RWPE2 (cell line): ENCODE results near the gene ITGAD.
"Not testable (repeated sequence)": the region's sequence is repeated elsewhere in the genome, so short reads cannot be mapped to it uniquely, and the experiment has no call there.

ENCODE experiments used
- ATAC-seq: fragments of 200-7000 bp; cut with Tn5 transposase; 3 replicates; pipeline ENCODE4 v1.9.1; 2021; ENCODE audit warnings: low read depth
- DNase-seq: peaks from one replicate; pipeline ENCODE4 v3.0.0-alpha.2; 2020; ENCODE audit warnings: low spot score
- H3K27ac ChIP-seq: fragments of 450-650 bp; 2 replicates; pipeline ENCODE4 v1.5.1; 2017; ENCODE audit warnings: mild to moderate bottlenecking; ENCODE audit not compliant: poor library complexity, severe bottlenecking
- H3K27me3 ChIP-seq: fragments of 250-450 bp; sonication (Bioruptor Pico); 2 replicates; pipeline ENCODE4 v1.5.1; 2021; ENCODE audit warnings: mild to moderate bottlenecking, moderate library complexity; ENCODE audit not compliant: insufficient read depth, poor library complexity, severe bottlenecking
- H3K36me3 ChIP-seq: fragments of 250-450 bp; sonication (Bioruptor Pico); 2 replicates; pipeline ENCODE4 v1.5.1; 2020; ENCODE audit warnings: low read depth, mild to moderate bottlenecking, moderate library complexity
- H3K4me1 ChIP-seq: fragments of 250-450 bp; sonication (Bioruptor Pico); 2 replicates; pipeline ENCODE4 v1.5.1; 2021; ENCODE audit warnings: mild to moderate bottlenecking, moderate library complexity; ENCODE audit not compliant: insufficient read depth, poor library complexity, severe bottlenecking
- H3K4me3 ChIP-seq: fragments of 250-450 bp; sonication (Bioruptor Pico); 2 replicates; pipeline ENCODE4 v1.5.1; 2021; ENCODE audit warnings: mild to moderate bottlenecking, moderate library complexity; ENCODE audit not compliant: severe bottlenecking
- H3K9me3 ChIP-seq: fragments of 250-450 bp; sonication (Bioruptor Pico); 2 replicates; pipeline ENCODE4 v1.5.1; 2021; ENCODE audit warnings: mild to moderate bottlenecking, moderate library complexity; ENCODE audit not compliant: severe bottlenecking
- TF ChIP-seq, protein P1 (sequence below): fragments of 450-650 bp; IDR thresholded peaks from one replicate; pipeline ENCODE4 v1.5.1; 2017; ENCODE audit warnings: mild to moderate bottlenecking, moderate library complexity; ENCODE audit not compliant: poor library complexity, severe bottlenecking

The ITGAD gene

DNA sequence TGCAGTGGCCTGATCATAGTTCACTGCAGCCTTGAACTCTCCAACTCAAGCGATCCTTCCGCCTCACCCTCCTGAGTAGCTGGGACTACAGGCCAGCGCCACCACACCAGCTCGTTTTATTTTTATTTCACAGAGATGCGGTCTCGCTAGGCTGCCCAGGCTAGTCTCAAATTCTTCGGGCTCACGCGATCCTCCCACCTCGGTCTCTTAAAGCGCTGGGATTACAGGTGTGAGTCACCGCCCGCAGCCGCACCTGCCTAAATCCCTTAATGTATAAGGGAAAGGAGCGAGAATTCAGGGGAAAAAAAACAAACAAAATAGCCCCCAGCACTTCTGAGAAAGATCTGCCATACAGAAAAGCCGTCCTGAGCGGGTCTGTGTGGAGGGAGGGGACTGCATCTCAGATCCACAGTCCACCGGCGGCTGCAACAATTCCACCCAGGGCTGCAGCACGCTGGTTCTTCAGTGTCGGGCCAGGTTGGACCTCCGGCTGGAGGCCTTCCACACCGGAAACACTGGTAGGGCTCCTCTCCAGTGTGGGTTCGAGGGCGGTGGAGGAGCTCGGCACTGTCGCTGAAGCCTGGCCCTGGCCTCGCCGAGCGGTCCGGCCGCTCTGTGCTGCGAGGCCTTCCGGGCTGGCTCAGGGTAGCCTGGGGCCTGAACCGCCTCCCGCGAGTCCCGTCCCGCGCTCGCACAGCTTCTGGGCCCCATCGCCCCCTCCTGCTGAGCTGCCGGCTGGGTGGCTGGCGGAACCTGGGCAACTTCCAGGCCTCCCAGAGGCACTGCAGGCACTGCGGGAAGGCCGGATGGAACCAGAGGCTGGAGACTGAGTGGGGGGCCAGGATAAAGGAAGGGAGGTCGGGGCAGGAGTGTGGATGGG, 42.4 kb downstream of the ITGAD start:
- DNase-seq (peak; percentile 34), ATAC-seq (no peak)
- no peaks in the 10 kb centered on the region for H3K9me3 ChIP-seq
- H3K4me3 ChIP-seq, result no peak overlapping the region
- H3K27ac ChIP-seq, result no peak overlapping the region
- no peaks in the 10 kb centered on the region for H3K36me3 ChIP-seq
- H3K27me3 ChIP-seq, result no peaks in the 10 kb centered on the region
- H3K4me1 ChIP-seq, result no peaks in the 10 kb centered on the region
- TF ChIP-seq, protein P1, sequence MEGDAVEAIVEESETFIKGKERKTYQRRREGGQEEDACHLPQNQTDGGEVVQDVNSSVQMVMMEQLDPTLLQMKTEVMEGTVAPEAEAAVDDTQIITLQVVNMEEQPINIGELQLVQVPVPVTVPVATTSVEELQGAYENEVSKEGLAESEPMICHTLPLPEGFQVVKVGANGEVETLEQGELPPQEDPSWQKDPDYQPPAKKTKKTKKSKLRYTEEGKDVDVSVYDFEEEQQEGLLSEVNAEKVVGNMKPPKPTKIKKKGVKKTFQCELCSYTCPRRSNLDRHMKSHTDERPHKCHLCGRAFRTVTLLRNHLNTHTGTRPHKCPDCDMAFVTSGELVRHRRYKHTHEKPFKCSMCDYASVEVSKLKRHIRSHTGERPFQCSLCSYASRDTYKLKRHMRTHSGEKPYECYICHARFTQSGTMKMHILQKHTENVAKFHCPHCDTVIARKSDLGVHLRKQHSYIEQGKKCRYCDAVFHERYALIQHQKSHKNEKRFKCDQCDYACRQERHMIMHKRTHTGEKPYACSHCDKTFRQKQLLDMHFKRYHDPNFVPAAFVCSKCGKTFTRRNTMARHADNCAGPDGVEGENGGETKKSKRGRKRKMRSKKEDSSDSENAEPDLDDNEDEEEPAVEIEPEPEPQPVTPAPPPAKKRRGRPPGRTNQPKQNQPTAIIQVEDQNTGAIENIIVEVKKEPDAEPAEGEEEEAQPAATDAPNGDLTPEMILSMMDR, result no peak

DNA sequence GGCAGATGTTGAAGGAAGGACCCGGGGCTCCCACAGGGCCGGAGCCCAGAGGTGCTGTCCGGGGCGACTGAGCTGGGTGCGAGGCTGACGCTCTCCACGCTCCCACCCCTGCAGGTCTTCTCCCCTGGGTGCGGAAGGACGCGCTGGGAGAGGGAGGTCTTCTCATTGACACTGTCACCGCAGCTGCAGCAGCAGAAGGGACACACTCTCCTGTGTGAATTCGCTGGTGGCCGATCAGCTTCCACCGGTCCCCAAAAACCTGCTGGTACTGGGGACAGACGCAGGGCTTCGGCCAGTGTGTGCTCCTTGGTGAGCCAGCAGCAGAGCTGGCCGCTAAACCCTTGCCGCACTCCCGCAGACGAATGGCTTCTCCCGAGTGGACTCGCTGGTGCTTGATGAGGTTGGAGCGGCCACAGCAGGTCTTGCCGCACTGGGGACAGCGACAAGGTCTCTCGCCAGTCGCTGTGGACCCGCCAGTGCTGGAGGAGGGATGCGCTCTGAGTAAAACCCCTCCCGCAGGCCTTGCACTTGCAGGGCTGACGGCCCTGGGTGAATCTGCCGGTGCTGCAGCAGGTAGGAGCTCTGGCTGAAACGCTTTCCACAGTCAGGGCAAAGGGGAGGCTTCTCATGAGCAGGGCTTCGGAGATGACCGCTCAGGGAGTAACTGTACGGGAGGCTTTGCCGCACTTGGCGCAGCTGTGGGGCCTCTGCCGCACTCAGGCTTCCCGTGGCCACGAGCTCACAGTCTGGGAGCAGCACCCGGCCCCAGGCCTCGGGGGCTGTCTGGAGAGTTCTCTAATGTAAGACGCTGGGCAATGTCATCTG, 43.3 kb downstream of the ITGAD start:
- ATAC-seq (no peak), DNase-seq (no peak)
- Histone ChIP-seq H3K27ac (no peak overlapping the region), H3K4me1 (no peaks in the 10 kb centered on the region), H3K4me3 (no peak overlapping the region), H3K36me3 (no peaks in the 10 kb centered on the region), H3K27me3 (no peaks in the 10 kb centered on the region), H3K9me3 (no peaks in the 10 kb centered on the region)
- TF ChIP-seq, protein P1, result no peak

DNA sequence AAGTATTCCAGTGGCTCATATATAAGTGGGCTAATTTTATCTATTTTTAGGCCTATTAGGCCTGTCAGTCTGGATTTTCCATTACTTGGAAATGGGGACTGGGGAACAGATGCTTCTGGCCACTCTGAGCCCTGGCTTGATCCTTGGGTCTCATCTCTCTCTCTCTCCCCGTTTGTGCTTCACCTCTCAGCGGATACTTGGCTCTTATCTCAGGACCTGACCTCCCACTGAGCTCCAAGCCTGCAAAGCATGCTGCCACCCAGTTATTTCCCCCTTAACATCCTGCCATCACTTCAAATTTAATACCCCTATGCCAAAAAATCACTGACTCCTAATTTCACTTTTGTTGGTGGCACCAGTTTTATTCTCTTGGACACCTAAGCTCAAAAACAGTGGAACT, 45.3 kb downstream of the ITGAD start:
- H3K27me3 ChIP-seq, result no peaks in the 10 kb centered on the region
- H3K4me3 ChIP-seq, result no peak overlapping the region
- ATAC-seq (no peak), DNase-seq (peak; percentile 15)
- no peaks in the 10 kb centered on the region for H3K4me1 ChIP-seq
- H3K9me3 ChIP-seq, result no peaks in the 10 kb centered on the region
- TF ChIP-seq, protein P1, result no peak
- no peaks in the 10 kb centered on the region for H3K36me3 ChIP-seq
- H3K27ac ChIP-seq, result no peak overlapping the region

DNA sequence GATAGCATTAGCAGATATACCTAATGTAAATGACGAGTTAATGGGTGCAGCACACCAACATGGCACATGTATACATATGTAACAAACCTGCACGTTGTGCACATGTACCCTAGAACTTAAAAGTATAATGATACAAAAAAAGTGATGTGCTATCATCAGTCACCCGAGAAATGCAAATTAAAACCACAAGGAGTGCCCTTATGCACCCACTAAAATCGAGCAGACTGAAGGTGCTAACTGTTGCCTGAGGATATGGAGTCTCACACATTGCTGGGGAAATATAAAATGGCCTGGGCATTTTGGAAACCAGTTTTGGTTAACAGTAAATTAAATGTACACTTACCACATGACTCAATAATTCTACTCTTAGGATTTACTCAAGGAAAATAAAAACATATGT, 45.9 kb downstream of the ITGAD start:
- not testable (repeated sequence) for DNase-seq, ATAC-seq

DNA sequence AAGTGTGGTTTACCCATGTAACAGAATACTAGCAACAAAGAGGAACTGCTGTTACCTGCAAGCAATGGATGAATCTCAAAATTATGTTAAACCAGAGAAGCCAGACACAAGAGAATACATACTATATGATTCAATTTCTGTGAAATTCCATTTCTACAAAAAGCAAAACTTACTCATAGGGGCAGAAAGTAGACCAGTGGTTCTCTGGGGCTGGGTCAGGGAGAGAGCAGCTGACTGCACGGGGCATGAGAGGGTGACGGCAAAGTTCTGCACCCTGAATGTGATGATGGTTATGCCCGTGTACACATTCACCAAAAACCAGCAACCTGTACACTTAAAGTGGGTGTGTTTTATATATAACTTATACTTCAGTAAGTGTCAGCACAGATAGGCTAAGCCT, 46.4 kb downstream of the ITGAD start:
- no peaks in the 10 kb centered on the region for H3K27me3 ChIP-seq
- DNase-seq, result no peak
- ATAC-seq, result no peak

More for the DNA sequence above, 45.9 kb downstream of the ITGAD start:
- H3K4me1 ChIP-seq, H3K4me3 ChIP-seq, H3K9me3 ChIP-seq, H3K27ac ChIP-seq, H3K36me3 ChIP-seq, H3K27me3 ChIP-seq: not testable (repeated sequence)

More for the DNA sequence above, 46.4 kb downstream of the ITGAD start:
- Histone ChIP-seq H3K4me3 (no peak overlapping the region), H3K9me3 (no peaks in the 10 kb centered on the region), H3K4me1 (no peaks in the 10 kb centered on the region), H3K36me3 (no peaks in the 10 kb centered on the region), H3K27ac (no peak overlapping the region)
- TF ChIP-seq, protein P1, result no peak
